GM21423 (cell line): ENCODE data around the gene CCDC69.
"Not testable (repeated sequence)": the region's sequence is repeated elsewhere in the genome, so short reads cannot be mapped to it uniquely, and the experiment has no call there.

Source experiments
- ATAC-seq: cut with Tn5 transposase; IDR thresholded peaks from one replicate; pipeline ENCODE4 v1.9.1; 2021; ENCODE audit warnings: mild to moderate bottlenecking, moderate library complexity; ENCODE audit not compliant: unreplicated experiment

The CCDC69 gene

DNA sequence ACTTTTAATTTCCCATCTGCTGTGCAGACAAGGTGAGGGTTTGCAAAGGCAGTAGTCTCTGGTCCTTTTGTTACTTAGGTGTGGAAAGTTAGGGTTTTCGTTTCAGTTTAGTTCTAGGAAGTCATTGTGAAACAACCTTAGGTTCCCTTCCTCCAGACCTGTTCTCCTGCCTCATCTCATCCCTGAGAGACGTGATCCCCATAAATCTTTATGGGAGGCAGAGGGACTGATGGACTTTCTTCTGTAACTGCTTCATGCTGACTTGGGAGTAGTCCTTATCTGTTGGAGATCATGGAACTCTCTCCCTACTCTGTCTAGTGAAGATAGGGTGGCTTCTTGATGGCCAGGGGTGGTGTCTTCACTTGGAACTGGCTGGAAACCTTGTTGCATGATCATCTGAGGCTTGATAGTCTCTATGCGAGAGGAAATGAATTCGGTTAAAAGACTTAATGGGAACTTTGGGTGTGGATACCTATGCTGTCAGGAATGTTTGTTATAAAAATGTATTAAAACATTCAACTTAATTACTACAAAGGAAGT is 21.9 kb upstream of the CCDC69 start:
- ATAC-seq: no peak

DNA sequence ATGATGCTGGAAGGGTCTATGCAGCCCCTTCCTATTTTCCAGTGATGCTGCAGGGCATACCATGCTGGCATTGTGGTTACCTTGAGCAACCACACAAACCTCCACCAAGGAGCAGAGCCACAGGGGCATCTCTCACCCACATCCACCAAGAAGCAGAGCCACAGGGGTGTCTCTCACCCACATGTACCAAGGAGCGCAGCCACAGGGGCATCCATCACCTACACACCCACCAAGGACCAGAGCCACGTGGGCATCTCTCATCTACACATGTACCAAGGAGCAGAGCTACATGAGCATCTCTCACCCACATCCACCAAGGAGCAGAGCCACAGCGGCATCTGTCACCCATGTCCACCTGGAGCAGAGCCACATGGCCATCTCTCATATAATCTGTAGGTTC is 20.3 kb upstream of the CCDC69 start:
- no peak for ATAC-seq

DNA sequence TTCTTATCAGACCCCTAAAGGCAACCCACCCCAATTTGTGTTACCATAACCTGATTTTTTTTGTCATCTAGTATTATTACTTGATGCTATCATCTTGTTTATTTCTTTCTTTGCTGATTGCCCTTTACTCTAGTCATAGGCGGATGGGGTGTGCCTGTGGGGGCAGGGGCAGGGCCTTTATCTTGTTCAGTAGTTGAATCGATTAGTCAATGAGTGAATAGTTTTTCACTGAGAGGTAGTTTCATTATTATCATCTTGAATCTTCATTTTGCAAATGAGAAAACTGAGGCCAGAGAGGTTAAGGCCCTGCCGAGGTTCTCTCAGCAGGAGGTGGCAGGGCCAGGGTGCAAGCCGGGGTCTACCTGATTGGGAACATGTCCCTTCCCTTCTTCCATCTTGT is 19.7 kb upstream of the CCDC69 start:
- no peak for ATAC-seq

DNA sequence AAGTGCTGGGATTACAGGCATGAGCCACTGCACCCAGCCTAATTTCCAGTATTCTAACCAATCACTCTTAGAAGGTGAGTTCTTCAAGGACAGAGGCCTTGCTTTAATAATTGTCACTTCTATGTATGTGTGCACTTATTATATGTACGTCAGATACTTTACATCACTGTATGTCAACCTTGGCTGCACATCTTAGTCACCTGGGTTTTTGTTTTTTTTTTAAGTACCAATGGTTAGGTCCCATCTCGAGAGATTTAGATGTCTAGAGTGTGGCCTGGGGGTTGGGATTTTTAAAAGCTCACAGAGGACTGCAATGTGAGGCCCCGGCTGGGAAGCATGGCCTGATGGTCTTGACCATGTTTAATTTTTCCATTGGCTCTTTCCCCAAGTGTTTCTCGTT is 19.2 kb upstream of the CCDC69 start:
- ATAC-seq: no peak

DNA sequence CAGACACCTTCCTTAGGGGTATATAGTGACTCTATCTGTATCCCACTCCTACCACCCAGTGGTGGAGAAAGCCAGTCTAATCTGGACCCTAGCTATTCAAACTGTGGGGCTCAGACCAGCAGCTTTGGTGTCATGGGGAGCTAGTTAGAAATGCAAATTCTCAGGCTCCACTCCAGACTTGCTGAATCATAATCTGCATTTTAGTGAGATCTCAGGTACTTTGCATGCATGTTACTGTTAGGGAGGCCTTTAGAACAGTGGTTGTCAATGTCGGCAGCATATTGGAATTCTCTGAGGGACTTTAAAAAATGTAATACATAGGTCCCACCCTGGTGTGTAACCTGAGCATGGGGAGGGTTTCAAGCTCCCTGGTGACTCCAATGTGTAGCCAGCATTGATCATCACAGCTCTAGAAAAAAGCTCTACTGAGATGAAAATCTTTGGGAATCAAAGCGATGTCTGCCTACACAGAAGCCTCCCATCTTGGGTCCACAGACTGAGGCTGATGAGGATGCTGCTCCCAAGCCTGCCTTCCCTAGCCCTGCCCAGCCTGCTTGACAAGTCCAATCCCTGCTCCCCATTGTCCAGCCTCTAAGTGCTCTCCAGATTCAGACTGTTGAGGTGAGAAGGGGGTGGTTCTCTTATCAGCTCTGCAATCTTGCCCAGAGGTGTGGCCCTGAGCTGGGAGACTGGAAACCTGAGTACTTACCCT is 17.2 kb upstream of the CCDC69 start:
- ATAC-seq: no peak

DNA sequence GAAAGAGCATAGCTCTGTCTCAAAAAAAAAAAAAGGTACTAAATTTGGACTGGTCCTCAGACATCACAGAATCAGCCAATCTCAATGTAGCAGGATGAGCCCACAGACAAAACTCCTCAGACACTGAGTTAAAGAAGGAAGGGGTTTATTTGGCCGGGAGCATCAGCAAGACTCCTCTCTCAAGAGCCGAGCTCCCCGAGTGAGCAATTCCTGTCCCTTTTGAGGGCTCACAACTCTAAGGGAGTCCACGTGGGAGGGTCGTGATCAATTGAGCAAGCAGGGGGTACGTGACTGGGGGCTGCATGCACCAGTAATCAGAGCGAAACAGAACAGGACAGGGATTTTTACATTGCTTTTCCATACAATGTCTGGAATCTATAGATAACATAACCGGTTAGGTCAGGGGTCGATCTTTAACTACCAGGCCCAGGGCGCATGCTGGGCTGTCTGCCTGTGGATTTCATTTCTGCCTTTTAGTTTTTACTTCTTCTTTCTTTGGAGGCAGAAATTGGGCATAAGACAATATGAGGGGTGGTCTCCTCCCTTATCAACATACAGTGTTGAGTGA is 16.5 kb upstream of the CCDC69 start:
- ATAC-seq: not testable (repeated sequence)

DNA sequence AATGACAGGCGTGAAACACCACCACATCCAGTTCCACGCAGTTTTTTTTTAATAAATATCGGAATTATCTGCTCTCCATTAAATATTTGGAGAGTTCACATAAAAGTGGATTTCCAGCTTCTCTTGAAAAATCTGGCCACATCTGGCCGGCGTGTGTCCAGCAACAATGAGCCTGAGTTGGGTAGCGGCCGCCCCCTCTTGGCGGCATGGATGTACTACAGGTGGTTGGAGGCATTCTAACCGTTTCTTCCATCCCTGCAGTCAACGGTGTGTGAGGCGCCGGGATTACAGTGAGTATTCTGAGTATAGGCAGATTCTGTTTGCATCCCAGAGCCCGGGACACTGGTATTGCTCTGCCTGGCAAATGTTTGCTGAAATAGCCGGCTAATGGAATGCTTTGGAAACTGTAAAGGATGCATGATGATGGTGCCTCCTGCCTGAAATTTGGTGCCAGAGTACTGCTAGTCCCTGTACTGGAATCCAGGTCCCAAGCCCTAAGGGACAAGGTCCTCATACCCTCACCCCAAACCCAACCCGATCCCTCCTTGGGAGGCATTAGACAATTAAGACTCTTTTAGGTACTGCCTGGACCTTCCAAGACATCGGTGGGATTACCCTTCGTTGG is 15.5 kb upstream of the CCDC69 start:
- peak; percentile 35 for ATAC-seq

DNA sequence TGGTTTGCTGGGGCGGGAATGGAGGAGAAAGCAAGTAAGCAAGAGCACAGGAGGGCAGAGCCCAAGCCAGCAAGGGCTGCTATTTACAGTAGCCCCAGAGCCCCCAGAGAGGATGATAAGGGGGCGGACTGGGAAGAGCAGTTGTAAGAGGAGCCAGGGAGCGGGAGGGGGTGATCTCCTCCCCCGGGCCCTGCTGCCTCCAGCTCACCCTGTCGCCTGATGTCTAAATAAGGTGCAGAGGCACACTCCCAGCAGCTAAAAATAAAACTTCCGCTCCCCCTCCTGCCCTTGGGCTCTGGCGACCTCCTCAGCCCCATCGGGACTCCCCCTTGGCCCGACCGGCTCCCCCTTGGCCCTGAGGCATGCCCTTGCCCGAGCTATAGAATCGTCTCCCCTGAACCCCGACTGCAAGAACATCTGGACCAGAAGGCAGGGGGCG is 14.4 kb upstream of the CCDC69 start:
- ATAC-seq: peak; percentile 51

DNA sequence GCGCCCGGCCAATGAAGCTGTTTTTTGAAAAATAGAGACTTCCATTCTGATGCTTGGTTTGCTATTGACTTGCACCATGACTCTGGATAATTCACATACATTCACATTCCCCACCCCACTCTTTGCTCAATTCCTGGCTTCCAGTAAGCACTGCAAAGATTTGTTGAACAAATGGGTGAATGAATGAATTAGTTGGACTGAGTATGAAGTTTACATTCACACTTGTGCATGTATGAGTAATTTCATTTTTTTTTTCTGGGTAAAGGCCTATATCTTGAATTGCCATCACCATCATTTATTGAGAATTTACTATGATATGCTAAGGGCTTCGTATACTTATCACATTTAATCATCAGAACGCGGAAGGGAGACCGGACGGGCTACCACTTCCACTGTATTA is 13.8 kb upstream of the CCDC69 start:
- no peak for ATAC-seq

DNA sequence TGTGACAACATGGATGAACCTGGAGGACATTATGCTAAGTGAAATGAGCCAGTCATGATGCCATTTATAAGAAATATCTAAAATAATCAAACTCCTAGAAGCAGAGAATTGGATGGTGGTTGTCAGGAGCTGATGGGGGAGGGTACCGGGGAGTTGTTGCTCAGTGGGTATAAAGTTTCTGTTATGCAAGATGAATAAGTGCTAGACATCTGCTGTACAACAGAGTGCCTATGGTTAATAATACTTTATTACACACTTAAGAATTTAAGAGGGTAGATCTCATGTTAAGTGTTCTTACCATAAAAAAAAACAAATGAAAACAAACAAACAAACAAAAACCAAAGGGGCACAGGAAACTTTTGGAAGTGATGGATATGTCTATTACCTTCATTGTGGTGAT is 13.0 kb upstream of the CCDC69 start:
- ATAC-seq: no peak

DNA sequence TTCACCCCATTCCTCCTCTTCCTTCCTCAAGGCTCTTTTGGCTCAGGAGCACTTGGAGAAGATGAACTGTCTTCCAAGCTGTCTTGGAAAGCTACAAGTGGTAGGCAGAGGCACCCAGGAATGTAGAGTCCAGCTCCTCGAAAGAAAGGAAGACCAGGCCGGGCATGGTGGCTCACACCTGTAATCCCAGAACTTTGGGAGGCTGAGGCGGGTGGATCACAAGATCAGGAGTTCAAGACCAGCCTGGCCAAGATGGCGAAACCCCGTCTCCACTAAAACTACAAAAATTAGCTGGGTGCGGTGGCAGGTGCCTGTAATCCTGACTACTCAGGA is 11.3 kb upstream of the CCDC69 start:
- not testable (repeated sequence) for ATAC-seq

DNA sequence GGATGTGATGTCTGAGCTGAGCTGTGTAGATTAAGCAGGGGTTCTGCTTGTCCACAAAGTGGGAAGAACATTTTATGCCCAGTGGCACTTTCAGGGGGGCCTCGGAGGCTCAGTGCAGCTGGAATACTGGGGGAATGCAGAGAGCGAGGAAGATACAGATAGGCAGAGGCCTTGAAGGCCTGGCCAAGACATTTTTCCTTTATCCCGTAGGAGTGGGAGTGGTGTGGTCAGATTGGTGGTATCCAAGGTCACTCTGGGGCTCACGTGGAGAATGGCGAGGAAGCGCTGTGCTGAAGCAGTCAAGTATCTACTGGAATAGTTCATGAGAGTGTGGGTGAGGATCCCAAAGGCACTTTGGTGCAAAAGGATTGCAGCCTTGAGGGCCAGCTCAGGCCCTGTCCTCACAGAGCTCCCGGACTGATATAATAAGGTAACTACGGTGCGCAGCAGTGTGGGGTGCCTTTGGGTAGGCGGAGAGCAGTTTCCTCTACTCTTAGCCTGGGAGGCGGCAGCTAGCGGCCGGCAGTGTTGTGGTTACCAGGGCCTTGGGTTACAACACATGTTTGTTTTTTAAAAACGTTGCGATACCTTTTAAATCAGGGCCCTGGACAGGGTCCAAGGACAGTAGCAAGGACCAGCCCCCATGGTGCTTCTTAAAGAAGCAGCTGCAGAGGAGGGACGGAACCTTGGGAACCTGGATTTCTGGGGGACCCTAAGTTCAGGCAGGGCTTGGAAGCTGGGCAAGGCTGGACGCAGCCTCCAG is 10.8 kb upstream of the CCDC69 start:
- peak; percentile 64 for ATAC-seq

DNA sequence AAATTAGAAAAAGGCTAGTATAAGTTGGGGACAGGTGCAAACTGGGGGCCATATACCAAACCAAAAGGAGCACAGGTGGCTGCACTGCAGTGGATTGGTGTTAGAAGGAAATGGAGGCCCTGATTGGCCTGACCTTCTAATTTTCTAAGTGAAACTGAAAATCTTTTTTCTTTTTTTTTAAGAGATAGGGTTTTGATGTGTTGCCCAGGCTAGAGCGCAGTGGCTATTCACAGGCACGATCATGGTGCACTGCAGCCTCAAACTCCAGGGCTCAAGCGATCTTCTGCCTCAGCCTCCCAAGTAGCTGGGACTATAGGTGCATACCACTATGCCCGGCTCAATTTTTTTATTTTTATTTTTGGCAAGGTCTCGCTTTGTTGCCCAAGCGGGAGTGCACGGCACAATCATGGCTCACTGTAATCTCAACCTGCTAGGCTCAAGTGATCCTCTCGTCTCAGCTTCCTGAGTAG is 9.8 kb upstream of the CCDC69 start:
- ATAC-seq: peak; percentile 47

DNA sequence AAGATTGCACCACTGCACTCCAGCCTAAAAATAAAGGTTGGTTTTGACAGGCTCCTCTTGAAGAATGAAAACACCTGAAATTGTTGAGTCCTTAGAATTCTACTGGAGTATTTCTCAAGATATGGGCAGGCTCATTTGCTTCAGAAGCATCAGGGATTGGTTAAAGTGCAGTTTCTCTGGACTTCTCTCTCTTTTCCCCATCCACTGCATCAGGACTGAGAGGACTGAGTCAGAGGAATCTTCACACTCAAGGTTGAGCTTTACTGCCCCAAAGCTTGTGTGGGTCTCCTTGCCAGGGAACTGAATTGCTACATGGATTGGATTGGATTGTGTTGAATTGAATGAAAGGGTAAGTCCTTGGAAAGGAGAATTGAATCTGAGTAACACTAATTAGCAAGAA is 7.5 kb upstream of the CCDC69 start:
- no peak for ATAC-seq

DNA sequence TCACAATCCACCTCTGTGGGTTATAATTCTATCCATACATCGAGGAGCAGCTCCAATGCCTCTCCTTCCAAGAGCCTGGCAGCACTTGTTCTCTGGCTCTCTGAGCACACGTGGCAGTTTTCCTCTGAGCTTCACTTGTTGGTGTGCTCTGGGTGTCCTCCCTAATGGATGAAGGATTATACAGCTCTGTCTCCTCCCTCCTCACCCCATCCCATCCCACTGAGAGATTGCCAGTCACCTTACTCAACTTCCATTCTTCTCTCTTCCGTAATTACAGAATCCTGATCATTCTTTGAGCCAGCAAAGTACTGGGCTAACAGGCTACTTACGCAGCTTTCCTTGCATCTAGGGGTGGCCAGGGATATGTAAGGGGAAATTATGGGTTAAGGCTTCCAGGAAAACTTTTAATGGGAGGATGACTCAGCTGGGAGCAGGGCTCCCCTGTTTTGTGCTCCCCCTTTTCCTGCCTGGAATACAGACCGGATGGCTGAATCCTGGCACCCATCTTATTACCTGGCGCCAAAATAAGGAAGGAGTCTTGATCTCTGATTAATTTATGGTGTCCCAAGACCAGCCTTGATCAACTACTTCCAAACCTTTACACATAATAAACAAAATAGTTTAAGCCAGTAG is 6.3 kb upstream of the CCDC69 start:
- ATAC-seq: no peak

DNA sequence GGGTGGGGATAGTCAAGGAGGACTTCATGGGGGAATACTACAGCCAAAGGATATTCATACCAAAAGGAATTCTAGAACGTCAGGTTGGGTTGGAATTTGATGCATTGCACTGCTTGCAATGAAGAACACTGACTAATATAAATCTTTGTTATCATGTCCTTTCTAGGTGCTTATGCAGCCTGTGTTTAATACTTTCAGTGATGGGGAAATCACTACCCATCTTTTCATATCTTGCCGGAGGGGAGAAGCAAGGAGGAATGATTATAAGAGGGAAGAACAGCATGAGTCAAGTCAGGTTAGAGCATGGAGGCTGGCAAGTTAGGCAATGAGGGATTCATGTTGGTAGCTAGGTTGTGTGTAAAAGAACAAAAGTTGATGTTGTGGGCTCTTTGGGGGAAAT is 5.1 kb upstream of the CCDC69 start:
- ATAC-seq: no peak

DNA sequence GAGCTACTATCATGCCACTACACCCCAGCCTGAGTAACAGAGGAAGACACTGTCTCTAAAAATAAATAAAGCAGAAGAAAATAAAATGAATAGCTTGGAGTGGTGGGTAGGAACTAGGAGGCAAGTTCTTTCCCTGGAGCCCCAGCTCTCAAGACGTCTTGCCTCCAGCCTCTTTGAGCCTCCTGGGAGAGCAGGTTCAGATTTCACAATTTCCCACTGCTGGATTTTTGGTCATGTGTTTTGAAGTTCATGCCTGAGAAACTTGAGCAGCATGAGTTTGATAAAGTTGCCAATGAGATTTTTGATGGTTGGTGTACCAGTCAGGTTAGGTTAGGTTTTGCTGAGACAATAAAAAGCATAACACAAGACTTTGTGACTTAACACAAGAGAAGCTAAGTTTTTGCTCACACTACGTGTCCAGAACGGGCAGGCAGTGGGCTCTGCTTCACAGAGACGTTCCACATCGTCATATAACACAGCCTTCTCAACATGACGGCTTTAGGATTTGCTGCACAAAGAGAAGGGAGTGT is 4.1 kb upstream of the CCDC69 start:
- no peak for ATAC-seq

DNA sequence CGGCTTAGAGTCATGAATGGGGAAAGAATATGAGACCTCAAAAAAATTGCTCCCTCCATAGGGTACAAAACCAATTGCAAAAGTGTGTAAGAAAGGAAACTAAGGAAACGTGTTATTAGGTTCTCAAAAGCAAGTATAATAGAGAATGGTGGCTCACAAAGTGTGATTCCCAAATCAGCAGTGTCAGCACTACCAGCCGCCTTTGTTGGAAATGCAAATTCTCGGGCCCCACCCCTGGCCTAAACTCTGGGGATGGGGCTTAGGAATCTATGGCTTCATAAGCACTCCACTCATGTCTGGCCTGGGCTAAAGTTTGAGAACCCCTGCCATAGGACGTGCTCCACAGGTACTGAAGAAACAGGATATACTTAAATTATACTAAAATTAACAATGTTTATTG is 1.6 kb upstream of the CCDC69 start:
- no peak for ATAC-seq

DNA sequence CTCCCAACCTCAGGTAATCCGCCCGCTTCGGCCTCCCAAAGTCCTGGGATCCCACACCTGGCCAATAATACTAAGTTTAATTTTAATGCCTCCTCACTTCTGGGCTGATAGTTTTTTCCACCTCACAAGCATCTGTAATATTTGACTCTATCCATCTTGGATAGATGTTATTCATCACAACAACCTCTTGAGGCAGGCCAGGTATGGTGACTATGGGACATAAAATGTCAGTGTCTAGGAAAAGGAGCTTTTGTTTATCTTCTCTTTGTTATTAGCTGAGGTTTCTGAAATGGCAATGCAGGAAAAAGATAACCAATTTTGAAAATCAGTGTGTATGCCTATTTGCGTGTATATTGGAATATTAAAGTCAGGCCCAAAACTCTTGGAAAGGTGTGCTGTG is 1.2 kb upstream of the CCDC69 start:
- ATAC-seq: no peak

DNA sequence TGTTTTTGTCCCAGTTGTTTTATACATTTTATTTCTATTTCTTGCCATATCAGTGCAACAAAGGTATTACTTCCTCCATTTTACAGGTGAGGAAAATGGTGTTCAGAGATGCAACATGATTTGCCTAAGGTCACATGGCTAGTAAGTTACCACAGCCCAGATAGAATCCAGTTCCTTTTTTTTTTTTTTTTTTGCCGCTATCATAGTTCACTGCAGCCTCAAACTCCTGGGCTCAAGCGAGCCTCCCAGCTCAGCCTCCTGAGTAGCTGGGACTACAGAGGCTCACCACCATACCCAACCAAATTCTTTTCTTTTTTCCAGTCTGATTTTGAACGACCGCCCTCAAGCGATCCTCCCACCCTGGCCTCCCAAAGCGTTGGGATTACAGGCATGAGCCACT is 480 bp upstream of the CCDC69 start:
- no peak for ATAC-seq
